ENCODE measurements around the gene NSD1.

Gene NSD1

DNA sequence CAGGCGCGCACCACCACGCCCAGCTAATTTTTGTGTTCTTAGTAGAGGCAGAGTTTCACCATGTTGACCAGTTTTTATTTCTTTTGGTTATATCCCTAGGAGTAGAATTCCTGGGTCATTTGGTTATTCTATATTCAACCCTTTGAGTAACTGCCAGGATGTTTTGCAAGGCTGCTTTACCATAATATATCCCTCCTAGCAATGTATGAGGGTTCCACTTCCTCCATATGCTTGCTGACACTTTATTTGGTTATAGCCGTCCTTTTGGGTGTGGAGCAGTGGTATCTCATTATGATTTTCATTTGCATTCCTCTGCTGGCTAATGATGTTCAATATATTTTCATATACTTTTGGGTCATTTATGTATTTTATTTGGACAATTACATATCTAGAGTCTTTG lies 88.7 kb downstream of the NSD1 start:
- in situ Hi-C loops (cut with HindIII; ENCODE audit: low sequenced_read_pairs) = no loop called here
- TF ChIP-seq, protein P1, sequence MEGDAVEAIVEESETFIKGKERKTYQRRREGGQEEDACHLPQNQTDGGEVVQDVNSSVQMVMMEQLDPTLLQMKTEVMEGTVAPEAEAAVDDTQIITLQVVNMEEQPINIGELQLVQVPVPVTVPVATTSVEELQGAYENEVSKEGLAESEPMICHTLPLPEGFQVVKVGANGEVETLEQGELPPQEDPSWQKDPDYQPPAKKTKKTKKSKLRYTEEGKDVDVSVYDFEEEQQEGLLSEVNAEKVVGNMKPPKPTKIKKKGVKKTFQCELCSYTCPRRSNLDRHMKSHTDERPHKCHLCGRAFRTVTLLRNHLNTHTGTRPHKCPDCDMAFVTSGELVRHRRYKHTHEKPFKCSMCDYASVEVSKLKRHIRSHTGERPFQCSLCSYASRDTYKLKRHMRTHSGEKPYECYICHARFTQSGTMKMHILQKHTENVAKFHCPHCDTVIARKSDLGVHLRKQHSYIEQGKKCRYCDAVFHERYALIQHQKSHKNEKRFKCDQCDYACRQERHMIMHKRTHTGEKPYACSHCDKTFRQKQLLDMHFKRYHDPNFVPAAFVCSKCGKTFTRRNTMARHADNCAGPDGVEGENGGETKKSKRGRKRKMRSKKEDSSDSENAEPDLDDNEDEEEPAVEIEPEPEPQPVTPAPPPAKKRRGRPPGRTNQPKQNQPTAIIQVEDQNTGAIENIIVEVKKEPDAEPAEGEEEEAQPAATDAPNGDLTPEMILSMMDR (IDR thresholded peaks at IDR 0.05; ENCODE audit: low read depth, low read length) = no peak

GRCh38 chr5:177225798-177226197 lies 92.2 kb downstream of the NSD1 start:
- TF ChIP-seq, protein P1 (IDR thresholded peaks at IDR 0.05; ENCODE audit: low read depth, low read length) = no peak
- no peak for DNase-seq (ENCODE audit: low read depth, low spot score)
- H3K4me3 ChIP-seq (ENCODE audit: low read depth, low read length) = no peak overlapping the region
- in situ Hi-C loops (cut with HindIII; ENCODE audit: low sequenced_read_pairs) = no loop called here

More for the DNA sequence above, 88.7 kb downstream of the NSD1 start:
- H3K4me3 ChIP-seq (ENCODE audit: low read depth, low read length) = no peak overlapping the region
- no peak for DNase-seq (ENCODE audit: low read depth, low spot score)

- no peak overlapping the region for H3K4me3 ChIP-seq (ENCODE audit: low read depth, low read length)
- no peak for DNase-seq (ENCODE audit: low read depth, low spot score)
- in situ Hi-C loops (cut with HindIII; ENCODE audit: low sequenced_read_pairs) = no loop called here
- TF ChIP-seq, protein P1 (IDR thresholded peaks at IDR 0.05; ENCODE audit: low read depth, low read length) = no peak
Observed at GRCh38 chr5:177226860-177227259, 93.3 kb downstream of the NSD1 start.

- TF ChIP-seq, protein P1 (IDR thresholded peaks at IDR 0.05; ENCODE audit: low read depth, low read length) = no peak
- no peak for DNase-seq (ENCODE audit: low read depth, low spot score)
- in situ Hi-C loops (cut with HindIII; ENCODE audit: low sequenced_read_pairs) = no loop called here
- H3K4me3 ChIP-seq (ENCODE audit: low read depth, low read length) = no peak overlapping the region
Observed at GRCh38 chr5:177228751-177229150, 95.2 kb downstream of the NSD1 start.

DNA sequence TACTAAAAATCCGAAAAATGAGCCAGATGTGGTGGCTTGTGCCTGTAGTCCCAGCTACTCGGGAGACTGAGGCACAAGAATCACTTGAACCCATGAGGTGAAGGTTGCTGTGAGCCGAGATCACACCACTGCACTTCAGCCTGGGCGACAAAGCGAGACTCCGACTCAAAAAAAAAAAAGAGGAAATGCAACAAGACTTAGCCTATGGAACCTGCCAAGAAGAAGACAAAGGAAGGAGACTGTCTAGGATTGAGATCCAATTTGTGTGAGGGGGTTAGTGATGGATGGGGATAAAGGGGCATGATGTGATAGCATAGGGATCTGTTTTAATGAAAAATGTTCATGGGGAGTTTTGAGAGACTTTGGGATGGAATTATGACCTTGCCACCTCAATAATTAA lies 97.1 kb downstream of the NSD1 start:
- TF ChIP-seq, protein P1 (IDR thresholded peaks at IDR 0.05; ENCODE audit: low read depth, low read length) = no peak
- no peak for DNase-seq (ENCODE audit: low read depth, low spot score)
- no peak overlapping the region for H3K4me3 ChIP-seq (ENCODE audit: low read depth, low read length)
- in situ Hi-C loops (cut with HindIII; ENCODE audit: low sequenced_read_pairs) = no loop called here

DNA sequence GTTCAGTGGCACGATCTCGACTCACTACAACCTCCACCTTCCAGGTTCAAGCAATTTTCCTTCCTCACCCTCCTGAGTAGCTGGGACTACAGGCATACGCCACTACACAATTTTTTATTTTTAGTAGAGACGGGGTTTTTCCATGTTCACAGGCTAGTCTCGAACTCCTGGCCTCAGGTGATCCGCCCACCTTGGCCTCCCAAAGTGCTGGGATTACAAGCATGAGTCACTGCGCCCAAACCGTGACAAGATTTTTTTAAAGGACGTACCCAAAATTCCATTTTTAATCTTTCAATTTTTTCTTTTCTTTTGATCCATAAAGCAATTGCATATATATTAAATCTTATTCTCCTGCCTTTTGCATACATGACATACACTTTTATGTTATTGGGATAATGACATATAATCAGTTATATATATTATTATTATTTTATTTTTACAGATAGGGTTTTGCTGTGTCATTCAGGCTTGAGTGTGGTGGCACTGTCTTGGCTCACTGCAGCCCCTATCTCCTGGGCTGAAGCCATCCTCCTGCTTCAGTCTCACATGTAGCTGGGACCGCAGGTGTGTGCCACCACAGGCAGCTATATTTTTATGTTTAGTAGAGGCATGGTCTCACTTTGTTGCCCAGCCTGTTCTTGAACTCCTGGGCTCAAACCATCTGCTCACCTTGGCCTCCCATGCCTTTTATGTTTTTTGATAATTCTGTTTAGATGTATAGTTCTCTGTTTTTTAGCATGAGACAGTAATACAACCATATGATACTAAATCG lies 98.1 kb downstream of the NSD1 start:
- in situ Hi-C loops (cut with HindIII; ENCODE audit: low sequenced_read_pairs) = no loop called here
- TF ChIP-seq, protein P1 (IDR thresholded peaks at IDR 0.05; ENCODE audit: low read depth, low read length) = no peak
- no peak overlapping the region for H3K4me3 ChIP-seq (ENCODE audit: low read depth, low read length)
- DNase-seq (ENCODE audit: low read depth, low spot score) = no peak

All from astrocyte of the spinal cord (primary cell).